ENCODE results near the gene RDH11.

RDH11 gene

DNA sequence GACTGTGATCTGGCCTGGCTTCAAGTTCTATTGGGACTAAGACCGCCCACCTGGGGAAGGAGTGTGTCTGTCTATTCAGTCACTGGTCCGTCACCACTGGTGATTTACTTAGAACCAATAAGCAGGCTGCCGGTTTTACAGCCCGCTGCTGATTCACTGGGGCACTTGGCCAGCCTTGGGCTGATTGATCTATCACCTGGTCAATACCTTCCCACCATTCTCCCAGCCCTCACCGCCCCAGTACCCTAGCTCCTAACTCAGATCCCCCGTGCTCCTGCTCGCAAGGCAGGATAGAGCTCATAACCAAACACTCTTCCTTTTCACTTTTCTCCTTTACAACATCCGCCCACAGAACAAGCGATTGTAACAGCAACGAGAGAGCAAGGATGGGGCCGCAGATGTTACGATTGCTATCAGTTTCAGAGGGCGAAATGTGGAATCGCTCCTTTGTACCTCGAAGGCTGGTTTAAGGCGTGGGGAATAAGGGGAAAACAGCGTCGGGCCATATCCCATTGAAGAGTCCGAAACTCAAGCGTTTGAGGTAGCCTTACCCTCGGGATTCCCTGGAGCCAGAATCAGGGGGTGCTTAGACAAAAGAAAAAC is 672 bp downstream of the RDH11 start:
- ChIA-PET CTCF (interaction anchor here (0.6 to 1.8 kb wide), 6 partner anchors 10 to 1292 kb away, joined by 3 to 11 read pairs (median 3); partner anchors contain the start of genes ATP6V1D, EIF2S1 and PIGH), POLR2A (ENCODE audit: low non-redundant PET) (interaction anchor here (0.6 kb wide), 1 partner anchor 19 kb away, joined by 3 read pairs; no protein-coding TSS in a partner anchor)
- TF ChIP-seq, protein P1, sequence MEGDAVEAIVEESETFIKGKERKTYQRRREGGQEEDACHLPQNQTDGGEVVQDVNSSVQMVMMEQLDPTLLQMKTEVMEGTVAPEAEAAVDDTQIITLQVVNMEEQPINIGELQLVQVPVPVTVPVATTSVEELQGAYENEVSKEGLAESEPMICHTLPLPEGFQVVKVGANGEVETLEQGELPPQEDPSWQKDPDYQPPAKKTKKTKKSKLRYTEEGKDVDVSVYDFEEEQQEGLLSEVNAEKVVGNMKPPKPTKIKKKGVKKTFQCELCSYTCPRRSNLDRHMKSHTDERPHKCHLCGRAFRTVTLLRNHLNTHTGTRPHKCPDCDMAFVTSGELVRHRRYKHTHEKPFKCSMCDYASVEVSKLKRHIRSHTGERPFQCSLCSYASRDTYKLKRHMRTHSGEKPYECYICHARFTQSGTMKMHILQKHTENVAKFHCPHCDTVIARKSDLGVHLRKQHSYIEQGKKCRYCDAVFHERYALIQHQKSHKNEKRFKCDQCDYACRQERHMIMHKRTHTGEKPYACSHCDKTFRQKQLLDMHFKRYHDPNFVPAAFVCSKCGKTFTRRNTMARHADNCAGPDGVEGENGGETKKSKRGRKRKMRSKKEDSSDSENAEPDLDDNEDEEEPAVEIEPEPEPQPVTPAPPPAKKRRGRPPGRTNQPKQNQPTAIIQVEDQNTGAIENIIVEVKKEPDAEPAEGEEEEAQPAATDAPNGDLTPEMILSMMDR (conservative IDR thresholded peaks at IDR 0.05; ENCODE audit: low read depth) = no peak
- peak overlapping the region; percentile 89 for H3K27ac ChIP-seq
- DNase-seq (ENCODE audit: low spot score) = peak; percentile 97

DNA sequence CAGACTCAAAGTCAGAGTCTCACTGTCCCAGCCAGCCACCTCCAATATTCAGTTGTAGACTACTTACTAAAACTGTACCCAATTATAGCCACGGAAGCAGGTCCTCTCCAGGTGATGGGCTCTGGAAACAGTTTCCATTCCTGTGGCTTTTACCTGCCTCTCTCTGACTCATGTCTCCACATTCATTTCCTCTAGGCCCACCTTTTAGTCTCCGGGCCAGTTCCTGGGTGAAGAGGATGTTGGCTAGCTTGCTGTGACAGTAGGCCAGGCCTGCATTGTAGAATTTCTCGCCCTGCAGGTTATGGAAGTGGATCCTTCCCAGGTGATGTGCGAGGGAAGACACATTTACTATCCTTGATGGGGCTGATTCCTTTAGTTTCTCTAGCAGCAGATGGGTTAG is 5.6 kb downstream of the RDH11 start:
- ChIA-PET POLR2A (ENCODE audit: low non-redundant PET) (no interaction called here), CTCF (no interaction called here)

DNA sequence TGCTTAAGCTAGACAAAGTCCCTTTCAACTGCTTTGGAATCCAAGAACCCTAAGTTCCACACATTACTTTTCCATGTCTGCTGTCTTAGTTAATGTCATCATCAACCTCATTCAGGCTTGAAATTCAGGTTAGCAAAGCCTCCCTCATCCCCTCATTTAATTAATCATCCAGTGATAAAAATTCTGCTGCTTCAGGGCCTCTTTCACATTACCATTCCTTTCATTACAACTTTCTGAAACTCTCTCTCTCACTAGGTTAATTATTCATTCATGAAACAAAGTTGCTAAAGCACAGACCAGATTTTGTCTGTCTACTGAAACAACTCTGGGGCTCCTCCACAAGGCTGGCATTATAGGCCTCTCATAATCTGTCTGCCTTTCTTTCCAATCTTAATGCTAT is 11.7 kb downstream of the RDH11 start:
- ChIA-PET POLR2A (ENCODE audit: low non-redundant PET) (interaction anchor here (0.8 to 1.7 kb wide), 2 partner anchors 10 to 12 kb away, joined by 3 to 4 read pairs; partner anchors contain the start of gene RDH11), CTCF (no interaction called here)
- no peak overlapping the region for H3K27ac ChIP-seq
- DNase-seq (ENCODE audit: low spot score) = no peak
- TF ChIP-seq, protein P1 (conservative IDR thresholded peaks at IDR 0.05; ENCODE audit: low read depth) = no peak

More for the DNA sequence above, 5.6 kb downstream of the RDH11 start:
- no peak overlapping the region for H3K27ac ChIP-seq
- no peak for DNase-seq (ENCODE audit: low spot score)
- TF ChIP-seq, protein P1 (conservative IDR thresholded peaks at IDR 0.05; ENCODE audit: low read depth) = no peak

DNA sequence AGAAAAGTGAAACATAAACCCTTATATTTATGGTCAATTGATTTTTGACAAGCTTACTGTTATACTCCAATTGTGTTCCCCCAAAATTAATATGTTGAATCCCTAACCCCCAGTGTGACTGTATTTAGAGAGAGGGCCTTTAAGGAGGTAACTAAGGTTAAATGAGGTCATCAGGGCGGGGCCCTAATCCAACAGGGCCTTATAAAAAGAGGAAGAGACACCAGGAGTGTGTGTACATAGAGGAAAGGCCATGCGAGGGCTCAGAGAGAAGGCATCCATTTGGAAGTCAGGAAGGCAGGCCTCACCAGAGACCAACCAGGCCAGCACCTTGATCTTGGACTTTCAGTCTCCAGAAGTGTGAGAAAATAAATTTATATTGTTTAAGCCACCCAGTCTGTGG is 14.6 kb downstream of the RDH11 start:
- POLR2A ChIA-PET (ENCODE audit: low non-redundant PET) = no interaction called here
- TF ChIP-seq, protein P1 (conservative IDR thresholded peaks at IDR 0.05; ENCODE audit: low read depth) = no peak

DNA sequence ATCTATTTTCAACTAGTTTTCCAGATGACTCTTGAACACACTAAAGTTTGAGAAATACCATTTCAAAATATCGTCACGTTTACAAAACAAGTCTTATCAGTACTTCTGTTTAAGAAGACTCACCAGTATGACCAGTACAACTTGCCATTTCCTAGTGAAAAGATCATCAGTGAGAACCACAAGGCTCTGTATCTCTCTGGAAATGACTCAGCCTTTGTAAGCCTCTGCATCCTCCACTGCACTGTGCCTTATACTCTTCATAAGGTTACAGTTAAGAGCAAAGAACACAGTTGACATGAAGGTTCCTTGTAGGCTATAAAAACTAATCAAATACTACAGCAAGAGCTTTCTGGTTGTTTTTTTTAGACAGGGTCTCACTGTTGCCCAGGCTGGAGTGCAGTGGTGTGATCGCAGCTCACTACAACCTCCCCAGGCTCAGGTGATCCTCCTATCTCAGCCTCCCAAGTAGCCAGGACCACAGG is 15.4 kb downstream of the RDH11 start:
- peak overlapping the region; percentile 30; the same call in 1 of the 2 replicates for H3K27ac ChIP-seq
- TF ChIP-seq, protein P1 (conservative IDR thresholded peaks at IDR 0.05; ENCODE audit: low read depth) = no peak
- ChIA-PET POLR2A (ENCODE audit: low non-redundant PET) (no interaction called here), CTCF (interaction anchor here (1.2 kb wide), 1 partner anchor 24 kb away, joined by 3 read pairs; no protein-coding TSS in a partner anchor)
- DNase-seq (ENCODE audit: low spot score) = peak; percentile 49

More for the DNA sequence above, 14.6 kb downstream of the RDH11 start:
- no peak overlapping the region for H3K27ac ChIP-seq
- CTCF ChIA-PET = no interaction called here
- DNase-seq (ENCODE audit: low spot score) = no peak

DNA sequence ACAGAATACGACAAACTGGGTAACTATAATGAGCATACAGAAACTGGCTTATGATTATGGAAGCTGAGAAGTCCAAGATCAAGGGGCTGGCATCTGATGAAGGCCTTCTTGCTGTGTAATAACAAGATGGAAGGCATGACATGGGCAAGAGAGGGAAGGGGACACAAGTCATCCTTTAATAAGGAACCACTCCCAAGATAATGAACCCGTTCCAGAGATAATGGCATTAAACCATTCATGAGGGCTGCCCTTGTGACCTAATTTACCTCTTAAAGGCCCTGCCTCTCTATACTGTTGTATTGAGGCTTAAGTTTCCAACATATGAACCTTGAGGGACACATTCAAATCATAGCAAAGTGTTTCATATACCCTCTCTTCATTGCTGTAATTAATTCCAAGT is 16.6 kb downstream of the RDH11 start:
- TF ChIP-seq, protein P1 (conservative IDR thresholded peaks at IDR 0.05; ENCODE audit: low read depth) = no peak

More for the DNA sequence above, 16.6 kb downstream of the RDH11 start:
- ChIA-PET POLR2A (ENCODE audit: low non-redundant PET) (no interaction called here), CTCF (interaction anchor here (1.2 kb wide), 1 partner anchor 25 kb away, joined by 3 read pairs; no protein-coding TSS in a partner anchor)
- no peak overlapping the region for H3K27ac ChIP-seq
- DNase-seq (ENCODE audit: low spot score) = no peak

Measured in RWPE1 (cell line).